CD4-positive, alpha-beta T cell treated with Interleukin-6 at 100 ng/mL for 8 hours (primary cell): ENCODE data around the gene XIAP.

Experiments
- DNase-seq: peaks from one replicate; pipeline ENCODE4 v3.0.0-alpha.2; 2020; ENCODE audit warnings: mixed read lengths, low spot score

XIAP gene

DNA sequence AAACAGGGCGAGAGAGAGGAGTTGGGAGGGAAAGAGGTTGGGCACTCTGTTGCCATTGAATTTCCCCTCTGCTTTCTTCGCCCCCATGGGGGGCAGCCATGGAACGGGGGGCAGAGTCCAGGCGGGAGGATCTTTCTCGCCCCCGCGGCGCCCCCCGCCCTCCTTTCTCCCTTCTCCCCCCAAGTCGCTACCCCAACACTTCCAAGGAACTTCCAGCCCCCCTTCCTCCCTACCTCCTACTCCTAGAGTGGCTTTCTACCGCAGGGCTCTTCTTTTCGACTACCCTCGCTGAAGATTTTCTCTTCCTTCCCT is 101.1 kb downstream of the XIAP start:
- no peak for DNase-seq

- peak; percentile 35 for DNase-seq
Observed at GRCh38 chrX:123961268-123962005, 101.6 kb downstream of the XIAP start, which contains the start of gene STAG2. Gene STAG2 (plus strand): TSS chrX:123961706. CDS start chrX:124022628, 60,922 bp downstream.

DNA sequence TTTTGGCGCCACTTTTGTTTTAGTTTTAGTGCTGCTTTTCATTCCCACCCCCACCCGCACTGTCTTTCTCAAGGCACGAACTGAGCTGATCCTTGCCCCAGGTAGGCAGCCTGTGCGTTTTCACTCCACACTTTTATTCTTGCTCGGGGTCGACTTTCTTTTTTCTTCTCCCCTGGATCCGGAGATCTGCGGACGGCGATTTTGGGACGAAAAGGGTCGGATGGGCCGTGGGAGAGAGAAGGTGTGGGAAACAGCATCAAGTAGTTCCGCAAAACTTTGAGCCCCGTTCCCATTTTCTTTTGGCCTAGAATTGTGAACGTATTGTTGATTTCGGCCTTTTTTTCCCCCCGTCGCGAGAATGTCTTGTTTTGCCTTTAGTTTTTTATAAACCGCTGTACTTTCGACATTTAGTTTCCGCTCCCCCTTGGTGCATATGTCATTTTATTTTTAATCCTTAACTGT is 102.2 kb downstream of the XIAP start:
- DNase-seq, result no peak

DNA sequence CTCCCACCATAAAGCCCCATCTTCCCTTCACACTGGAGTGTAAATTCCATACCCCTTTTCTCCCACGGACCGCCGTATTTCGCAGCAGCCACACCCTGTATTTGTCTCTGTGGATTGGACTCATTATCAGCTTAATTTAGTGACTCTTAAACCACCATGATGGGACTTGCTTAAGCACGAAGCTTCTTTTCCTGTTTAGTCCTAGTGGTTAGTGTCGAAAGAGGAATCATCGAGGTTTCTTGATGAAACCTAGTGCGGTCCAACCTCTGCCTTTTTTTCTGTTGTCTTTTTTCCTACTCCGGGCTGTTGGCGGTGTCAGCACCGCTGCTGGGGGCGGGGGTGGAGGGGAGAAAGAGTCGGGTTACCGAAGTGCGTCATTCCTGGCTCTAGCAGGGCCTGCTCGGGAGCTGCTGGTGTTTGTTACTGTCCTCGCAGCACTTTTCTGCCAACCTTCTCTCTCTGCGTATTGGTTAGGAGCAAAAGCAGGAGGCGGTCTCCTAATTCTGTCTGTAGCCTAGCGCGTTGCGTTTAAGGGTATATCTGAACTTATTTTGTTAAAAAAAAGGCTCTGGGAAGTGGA is 103.0 kb downstream of the XIAP start:
- DNase-seq, result peak; percentile 80
